Gastrocnemius medialis (tissue), 4 donors: Measurements from ENCODE around the gene RBKS.

Experiments
- POLR2A ChIP-seq, 2 donors: fragments of 450-650 bp; IDR thresholded peaks; one replicate each; pipeline ENCODE4 v1.6.1; 2017; ENCODE audit warnings: antibody characterized with exemption in 2 of 2, mild to moderate bottlenecking in 2 of 2, moderate library complexity in 2 of 2
- TF ChIP-seq, protein P1 (sequence below), 5 experiments: fragments of 450-650 bp in 3 of 5; fragments of 200-600 bp in 2 of 5; sonication (generic) in 2 of 5; IDR thresholded peaks in 4 of 5; conservative IDR thresholded peaks in 1 of 5; 1 replicate in 4 of 5; 2 replicates in 1 of 5; pipeline ENCODE4 v1.5.1; 2016 to 2019; ENCODE audit warnings: antibody characterized with exemption in 5 of 5, mild to moderate bottlenecking in 3 of 5, moderate library complexity in 3 of 5

DNA sequence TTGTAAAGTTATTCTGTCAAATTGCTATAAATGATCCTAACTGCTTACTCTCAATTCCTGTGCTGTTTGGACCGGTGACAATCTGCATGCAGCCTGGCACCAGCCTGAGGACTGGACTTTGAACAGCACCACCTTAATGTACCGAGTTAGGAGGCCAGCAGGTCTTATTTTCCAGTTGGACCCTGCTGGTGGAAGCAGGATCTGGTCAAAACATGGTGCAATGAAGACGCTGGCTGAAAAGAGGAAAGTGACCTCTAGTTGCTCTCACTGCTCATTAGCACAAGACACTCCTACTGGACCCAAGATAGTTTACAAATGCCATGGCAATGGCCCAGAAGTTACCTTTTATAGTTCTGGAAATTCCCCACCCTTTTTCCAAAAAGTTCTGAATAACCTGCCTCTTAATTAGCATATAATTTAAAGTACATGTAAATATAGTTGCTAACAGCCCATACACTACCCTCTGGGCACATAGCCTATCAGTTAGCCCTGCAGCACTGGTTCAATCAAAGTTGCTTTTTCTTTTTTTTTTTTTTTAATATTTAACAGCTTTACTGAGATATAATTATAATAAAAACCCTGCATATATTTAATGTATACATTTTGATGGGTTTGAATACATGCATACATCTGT, 35.8 kb downstream of the RBKS start:
- TF ChIP-seq, protein P1, sequence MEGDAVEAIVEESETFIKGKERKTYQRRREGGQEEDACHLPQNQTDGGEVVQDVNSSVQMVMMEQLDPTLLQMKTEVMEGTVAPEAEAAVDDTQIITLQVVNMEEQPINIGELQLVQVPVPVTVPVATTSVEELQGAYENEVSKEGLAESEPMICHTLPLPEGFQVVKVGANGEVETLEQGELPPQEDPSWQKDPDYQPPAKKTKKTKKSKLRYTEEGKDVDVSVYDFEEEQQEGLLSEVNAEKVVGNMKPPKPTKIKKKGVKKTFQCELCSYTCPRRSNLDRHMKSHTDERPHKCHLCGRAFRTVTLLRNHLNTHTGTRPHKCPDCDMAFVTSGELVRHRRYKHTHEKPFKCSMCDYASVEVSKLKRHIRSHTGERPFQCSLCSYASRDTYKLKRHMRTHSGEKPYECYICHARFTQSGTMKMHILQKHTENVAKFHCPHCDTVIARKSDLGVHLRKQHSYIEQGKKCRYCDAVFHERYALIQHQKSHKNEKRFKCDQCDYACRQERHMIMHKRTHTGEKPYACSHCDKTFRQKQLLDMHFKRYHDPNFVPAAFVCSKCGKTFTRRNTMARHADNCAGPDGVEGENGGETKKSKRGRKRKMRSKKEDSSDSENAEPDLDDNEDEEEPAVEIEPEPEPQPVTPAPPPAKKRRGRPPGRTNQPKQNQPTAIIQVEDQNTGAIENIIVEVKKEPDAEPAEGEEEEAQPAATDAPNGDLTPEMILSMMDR (IDR thresholded peaks at IDR 0.05 in 4 of 5, conservative IDR thresholded peaks at IDR 0.05 in 1 of 5) = no peak
- TF ChIP-seq POLR2A (IDR thresholded peaks at IDR 0.05) = no peak
